Hepatocyte (in vitro differentiated cells): ENCODE data around the gene SLC26A9.

Experiments used
- EZH2 ChIP-seq: fragments of 200-600 bp; sonication (generic); IDR thresholded peaks from 2 replicates; pipeline ENCODE4 v1.6.1; 2016; ENCODE audit warnings: antibody characterized with exemption, mild to moderate bottlenecking, borderline replicate concordance
- EZH2phosphoT487 ChIP-seq: fragments of 200-600 bp; sonication (generic); IDR thresholded peaks from one replicate; pipeline ENCODE4 v1.6.1; 2018; ENCODE audit warnings: antibody characterized with exemption, mild to moderate bottlenecking, low read depth, moderate library complexity; ENCODE audit not compliant: unreplicated experiment, severe bottlenecking
- TF ChIP-seq, protein P1 (sequence below): fragments of 200-600 bp; sonication (generic); IDR thresholded peaks from 2 replicates; pipeline ENCODE4 v1.5.1; 2016; ENCODE audit warnings: antibody characterized with exemption, mild to moderate bottlenecking; ENCODE audit not compliant: poor library complexity

DNA sequence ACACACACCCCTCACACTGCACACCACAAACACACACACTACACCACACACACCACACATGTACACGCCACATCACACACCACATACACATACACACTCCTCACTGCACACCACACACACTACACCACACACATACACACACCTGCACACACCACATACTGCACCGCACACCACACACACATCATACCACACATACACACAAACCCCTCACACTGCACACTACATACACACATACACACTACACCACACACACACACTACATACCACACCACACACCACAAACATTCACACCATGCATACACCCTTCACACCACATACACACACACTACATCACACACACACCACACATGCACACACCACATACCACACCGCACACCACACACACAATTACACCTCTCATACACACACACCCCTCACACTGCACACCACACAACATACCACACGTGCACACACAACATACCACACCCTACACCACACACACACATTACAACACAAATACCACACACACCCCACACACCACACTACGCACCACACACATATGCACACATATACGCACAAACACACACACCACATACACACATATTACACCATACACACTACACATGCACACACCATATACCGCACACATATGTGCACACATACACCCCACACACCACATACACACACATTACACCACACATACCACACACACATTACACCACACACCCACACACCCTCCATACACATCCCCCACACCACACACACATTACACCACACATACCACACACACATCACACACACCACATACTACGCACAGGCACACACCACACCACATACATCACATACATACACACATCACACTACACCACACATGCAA is 30.3 kb upstream of the SLC26A9 start:
- TF ChIP-seq, protein P1, sequence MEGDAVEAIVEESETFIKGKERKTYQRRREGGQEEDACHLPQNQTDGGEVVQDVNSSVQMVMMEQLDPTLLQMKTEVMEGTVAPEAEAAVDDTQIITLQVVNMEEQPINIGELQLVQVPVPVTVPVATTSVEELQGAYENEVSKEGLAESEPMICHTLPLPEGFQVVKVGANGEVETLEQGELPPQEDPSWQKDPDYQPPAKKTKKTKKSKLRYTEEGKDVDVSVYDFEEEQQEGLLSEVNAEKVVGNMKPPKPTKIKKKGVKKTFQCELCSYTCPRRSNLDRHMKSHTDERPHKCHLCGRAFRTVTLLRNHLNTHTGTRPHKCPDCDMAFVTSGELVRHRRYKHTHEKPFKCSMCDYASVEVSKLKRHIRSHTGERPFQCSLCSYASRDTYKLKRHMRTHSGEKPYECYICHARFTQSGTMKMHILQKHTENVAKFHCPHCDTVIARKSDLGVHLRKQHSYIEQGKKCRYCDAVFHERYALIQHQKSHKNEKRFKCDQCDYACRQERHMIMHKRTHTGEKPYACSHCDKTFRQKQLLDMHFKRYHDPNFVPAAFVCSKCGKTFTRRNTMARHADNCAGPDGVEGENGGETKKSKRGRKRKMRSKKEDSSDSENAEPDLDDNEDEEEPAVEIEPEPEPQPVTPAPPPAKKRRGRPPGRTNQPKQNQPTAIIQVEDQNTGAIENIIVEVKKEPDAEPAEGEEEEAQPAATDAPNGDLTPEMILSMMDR: no peak
- TF ChIP-seq EZH2 (no peak), EZH2phosphoT487 (no peak)
